Activated CD8-positive, alpha-beta T cell treated with anti-CD3 and anti-CD28 coated beads for 36 hours (primary cell): ENCODE results near the gene DLL4. TPM values are rescaled to one million over a fixed set of nuclear protein-coding genes. Genes with fewer than 3 reads are reported as not detected.

ENCODE experiments used
- ATAC-seq: fragments of 200-7000 bp; cut with Tn5 transposase; one replicate; pipeline ENCODE4 v1.10.0; 2021; ENCODE audit warnings: mild to moderate bottlenecking, moderate library complexity
- CTCF ChIA-PET: fragments of 350-600 bp; sonication (Branson Sonifier 250); formaldehyde crosslinking; loops from one replicate; lab custom pipeline; 2021; ENCODE audit warnings: antibody characterized with exemption; lab: Charles Lee
- POLR2A ChIA-PET: fragments of 350-600 bp; sonication (Branson Sonifier 250); formaldehyde crosslinking; loops from one replicate; lab custom pipeline; 2021; ENCODE audit warnings: antibody characterized with exemption; lab: Charles Lee
- DNase-seq: peaks from one replicate; pipeline ENCODE4 v3.0.0-alpha.2; 2020
- H3K27ac Mint-ChIP-seq: one replicate; pipeline ENCODE4 v1.8.0; 2021; ENCODE audit warnings: mild to moderate bottlenecking, mixed read lengths
- H3K27me3 Mint-ChIP-seq: one replicate; pipeline ENCODE4 v1.8.0; 2021; ENCODE audit warnings: mixed read lengths
- H3K36me3 Mint-ChIP-seq: one replicate; pipeline ENCODE4 v1.8.0; 2021; ENCODE audit warnings: low read depth, mixed read lengths
- H3K4me1 Mint-ChIP-seq: one replicate; pipeline ENCODE4 v1.8.0; 2021; ENCODE audit warnings: low read depth, mixed read lengths
- H3K4me3 Mint-ChIP-seq: one replicate; pipeline ENCODE4 v1.8.0; 2021; ENCODE audit warnings: mild to moderate bottlenecking, moderate library complexity, mixed read lengths
- H3K9me3 Mint-ChIP-seq: one replicate; pipeline ENCODE4 v1.8.0; 2021; ENCODE audit warnings: mixed read lengths
- intact Hi-C: fragments of 100-400 bp; cut with micrococcal nuclease; formaldehyde crosslinking; loops from one replicate; pipeline ENCODE4 v1.10.0; 2022
- total RNA-seq, 2 experiments: library from RNA; stranded (reverse); gene quantifications; one replicate each; pipeline ENCODE4 v1.2.3, GENCODE V29; 2021
- TF ChIP-seq, protein P1 (sequence below): fragments of 200-600 bp; IDR thresholded peaks from one replicate; pipeline ENCODE4 v1.8.0; 2022; ENCODE audit warnings: antibody characterized with exemption, mild to moderate bottlenecking

DLL4 gene
- total RNA-seq, 2 experiments from 2014 or later = not detected

DNA sequence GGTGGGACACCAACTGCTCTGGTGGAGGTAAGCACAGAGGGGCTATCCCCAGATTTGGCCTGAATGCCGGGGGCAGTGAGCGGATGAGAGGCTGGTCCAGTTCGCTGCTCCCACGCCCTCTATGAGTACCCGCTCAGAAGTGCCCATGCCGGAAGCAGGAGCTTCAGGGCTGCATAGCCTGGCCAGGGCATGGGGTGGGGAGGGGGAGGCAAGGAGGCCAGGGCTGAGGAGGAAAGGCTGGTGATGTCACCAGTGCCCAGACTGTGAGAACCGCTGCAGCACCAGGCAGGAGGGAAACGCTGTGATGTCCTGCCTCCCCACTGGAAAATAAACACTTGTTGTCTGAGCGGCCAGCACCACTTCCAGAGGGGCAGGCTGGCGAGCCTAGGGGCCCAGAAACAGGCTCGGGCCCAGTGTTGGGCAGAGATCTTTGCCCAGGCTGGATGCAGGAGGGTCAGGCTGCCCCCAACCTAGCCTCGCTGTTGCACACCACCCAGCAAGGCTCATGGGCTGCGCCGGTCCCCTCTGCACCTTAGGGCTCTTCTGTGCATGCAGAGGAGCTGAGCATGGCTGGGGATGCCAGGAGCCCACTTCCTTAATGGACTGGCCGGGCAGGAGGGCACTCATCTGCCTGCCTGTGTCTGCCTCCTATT is 10.9 kb upstream of the DLL4 start:
- H3K27me3 Mint-ChIP-seq = no peaks in the 10 kb centered on the region
- intact Hi-C loops = no loop called here
- H3K36me3 Mint-ChIP-seq = no peaks in the 10 kb centered on the region
- H3K4me1 Mint-ChIP-seq = no peaks in the 10 kb centered on the region
- ChIA-PET POLR2A (interaction anchor here (1.3 kb wide), 1 partner anchor 10 kb away, joined by 3 read pairs; no protein-coding TSS in a partner anchor), CTCF (interaction anchor here (1.4 to 1.8 kb wide), 2 partner anchors 12 to 14 kb away, joined by 4 to 7 read pairs; partner anchors contain the start of gene DLL4)
- H3K4me3 Mint-ChIP-seq = no peak overlapping the region
- TF ChIP-seq, protein P1, sequence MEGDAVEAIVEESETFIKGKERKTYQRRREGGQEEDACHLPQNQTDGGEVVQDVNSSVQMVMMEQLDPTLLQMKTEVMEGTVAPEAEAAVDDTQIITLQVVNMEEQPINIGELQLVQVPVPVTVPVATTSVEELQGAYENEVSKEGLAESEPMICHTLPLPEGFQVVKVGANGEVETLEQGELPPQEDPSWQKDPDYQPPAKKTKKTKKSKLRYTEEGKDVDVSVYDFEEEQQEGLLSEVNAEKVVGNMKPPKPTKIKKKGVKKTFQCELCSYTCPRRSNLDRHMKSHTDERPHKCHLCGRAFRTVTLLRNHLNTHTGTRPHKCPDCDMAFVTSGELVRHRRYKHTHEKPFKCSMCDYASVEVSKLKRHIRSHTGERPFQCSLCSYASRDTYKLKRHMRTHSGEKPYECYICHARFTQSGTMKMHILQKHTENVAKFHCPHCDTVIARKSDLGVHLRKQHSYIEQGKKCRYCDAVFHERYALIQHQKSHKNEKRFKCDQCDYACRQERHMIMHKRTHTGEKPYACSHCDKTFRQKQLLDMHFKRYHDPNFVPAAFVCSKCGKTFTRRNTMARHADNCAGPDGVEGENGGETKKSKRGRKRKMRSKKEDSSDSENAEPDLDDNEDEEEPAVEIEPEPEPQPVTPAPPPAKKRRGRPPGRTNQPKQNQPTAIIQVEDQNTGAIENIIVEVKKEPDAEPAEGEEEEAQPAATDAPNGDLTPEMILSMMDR = no peak
- DNase-seq (no peak), ATAC-seq (no peak)
- no peaks in the 10 kb centered on the region for H3K9me3 Mint-ChIP-seq
- H3K27ac Mint-ChIP-seq = no peak overlapping the region

DNA sequence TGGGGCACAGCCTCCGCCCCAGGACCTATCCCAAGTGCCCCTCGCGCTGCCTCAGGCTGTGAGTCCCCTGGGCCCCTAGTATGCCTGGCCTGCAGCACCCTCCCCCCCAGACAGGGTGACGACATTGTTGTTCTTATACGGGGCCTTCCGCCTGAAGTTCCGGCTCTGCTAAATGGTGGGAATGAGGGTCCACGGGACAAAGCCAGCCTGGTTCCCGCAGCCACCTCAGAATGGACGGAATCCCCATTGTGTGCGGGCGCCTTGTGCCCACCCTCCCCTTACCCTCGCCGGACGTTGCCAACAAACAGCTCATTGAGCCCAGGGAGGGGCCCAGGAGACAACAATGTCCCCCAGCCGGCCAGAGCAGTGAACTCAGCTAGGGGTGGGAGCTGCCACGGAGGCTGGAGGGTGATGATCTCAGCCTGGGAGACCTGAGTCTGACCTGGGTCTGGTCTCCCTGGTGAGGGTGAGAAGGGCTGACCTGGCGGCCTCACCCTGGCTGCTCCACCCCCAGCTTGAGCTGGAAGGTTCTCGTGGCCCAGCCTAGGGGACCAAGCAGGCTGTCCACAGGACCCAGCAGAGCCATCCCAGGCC is 10.2 kb upstream of the DLL4 start:
- ChIA-PET CTCF (interaction anchor here (1.4 to 1.8 kb wide), 2 partner anchors 12 to 15 kb away, joined by 4 to 7 read pairs; partner anchors contain the start of gene DLL4), POLR2A (interaction anchor here (1.3 kb wide), 1 partner anchor 9 kb away, joined by 3 read pairs; no protein-coding TSS in a partner anchor)
- H3K36me3 Mint-ChIP-seq = no peaks in the 10 kb centered on the region
- H3K4me1 Mint-ChIP-seq = no peaks in the 10 kb centered on the region
- TF ChIP-seq, protein P1 = no peak
- intact Hi-C loops = no loop called here
- no peak overlapping the region for H3K4me3 Mint-ChIP-seq
- no peaks in the 10 kb centered on the region for H3K27me3 Mint-ChIP-seq
- DNase-seq (no peak), ATAC-seq (no peak)
- no peaks in the 10 kb centered on the region for H3K9me3 Mint-ChIP-seq
- no peak overlapping the region for H3K27ac Mint-ChIP-seq

DNA sequence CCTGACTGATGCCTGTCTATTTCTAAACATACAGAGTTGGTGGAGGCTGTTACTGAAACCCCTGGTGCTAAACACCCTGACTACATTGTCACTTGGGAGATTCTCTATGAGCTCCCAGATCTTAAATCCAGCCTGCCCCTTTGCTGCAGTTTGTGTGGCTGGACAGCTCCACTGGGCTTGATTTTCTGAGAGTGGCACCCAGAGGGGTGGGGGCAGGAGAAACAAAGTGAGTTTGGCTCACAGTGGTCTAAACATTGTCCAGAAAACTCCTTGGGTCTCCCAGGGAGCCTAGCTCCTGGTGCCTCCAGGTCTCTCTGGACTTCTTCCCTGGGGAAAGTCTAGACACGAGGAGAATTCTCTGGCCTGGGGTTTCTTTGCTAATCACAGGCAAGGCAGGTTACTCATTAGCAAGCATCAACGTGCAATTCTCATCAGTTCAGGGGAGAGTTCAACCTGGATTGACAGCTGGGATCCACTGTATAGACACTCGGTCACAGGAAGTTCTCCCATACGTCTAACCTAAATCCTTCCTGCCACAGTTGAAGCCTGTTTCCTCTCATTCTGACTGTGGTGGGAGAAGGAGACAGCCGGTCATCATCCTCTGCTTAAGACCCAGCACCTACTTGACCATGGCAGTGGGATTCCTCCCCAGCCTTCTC is 7.1 kb upstream of the DLL4 start:
- ATAC-seq (no peak), DNase-seq (no peak)
- H3K4me1 Mint-ChIP-seq = peaks cover 14% of the 10 kb centered on the region
- no peak overlapping the region for H3K4me3 Mint-ChIP-seq
- CTCF ChIA-PET = interaction anchor here (1.5 to 10.1 kb wide), 3 partner anchors 16 to 64 kb away, joined by 4 to 133 read pairs (median 5); no protein-coding TSS in a partner anchor
- H3K27me3 Mint-ChIP-seq = peaks cover 23% of the 10 kb centered on the region
- no peaks in the 10 kb centered on the region for H3K9me3 Mint-ChIP-seq
- TF ChIP-seq, protein P1 = no peak
- H3K27ac Mint-ChIP-seq = no peak overlapping the region
- POLR2A ChIA-PET = interaction anchor here (1.2 kb wide), 1 partner anchor 19 kb away, joined by 5 read pairs; no protein-coding TSS in a partner anchor
- no peaks in the 10 kb centered on the region for H3K36me3 Mint-ChIP-seq
- intact Hi-C loops = no loop called here

DNA sequence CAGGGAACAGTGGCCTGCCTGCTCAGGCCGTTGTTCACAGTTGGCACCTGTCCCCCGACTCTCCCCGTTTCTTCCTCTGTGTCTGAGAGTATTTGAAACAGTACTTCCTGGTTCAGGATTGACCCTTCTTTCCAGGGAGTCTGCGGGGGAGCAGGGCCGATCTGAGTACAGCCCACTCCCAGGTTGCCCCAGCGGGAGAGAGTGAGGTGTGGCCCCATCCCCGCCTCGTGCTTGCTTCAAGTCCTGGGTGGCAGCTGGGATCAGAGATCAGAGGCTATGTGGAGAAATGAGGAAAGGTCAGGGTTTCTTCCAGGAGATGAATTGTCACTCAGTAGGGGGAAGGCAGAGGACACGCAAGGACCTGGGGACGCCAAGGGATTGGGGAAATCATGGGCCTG is 6.5 kb upstream of the DLL4 start:
- TF ChIP-seq, protein P1 = no peak
- H3K36me3 Mint-ChIP-seq = no peaks in the 10 kb centered on the region
- no peaks in the 10 kb centered on the region for H3K9me3 Mint-ChIP-seq
- peaks cover 17% of the 10 kb centered on the region for H3K4me1 Mint-ChIP-seq
- DNase-seq (no peak), ATAC-seq (no peak)
- H3K27me3 Mint-ChIP-seq = peaks cover 26% of the 10 kb centered on the region
- ChIA-PET CTCF (interaction anchor here (1.1 to 10.1 kb wide), 3 partner anchors 17 to 100 kb away, joined by 4 to 133 read pairs (median 5); no protein-coding TSS in a partner anchor), POLR2A (interaction anchor here (1.2 kb wide), 1 partner anchor 20 kb away, joined by 3 read pairs; no protein-coding TSS in a partner anchor)
- no peak overlapping the region for H3K27ac Mint-ChIP-seq
- intact Hi-C loops = no loop called here
- H3K4me3 Mint-ChIP-seq = no peak overlapping the region
